ENCODE results near the gene RAB11FIP4.

The RAB11FIP4 gene

DNA sequence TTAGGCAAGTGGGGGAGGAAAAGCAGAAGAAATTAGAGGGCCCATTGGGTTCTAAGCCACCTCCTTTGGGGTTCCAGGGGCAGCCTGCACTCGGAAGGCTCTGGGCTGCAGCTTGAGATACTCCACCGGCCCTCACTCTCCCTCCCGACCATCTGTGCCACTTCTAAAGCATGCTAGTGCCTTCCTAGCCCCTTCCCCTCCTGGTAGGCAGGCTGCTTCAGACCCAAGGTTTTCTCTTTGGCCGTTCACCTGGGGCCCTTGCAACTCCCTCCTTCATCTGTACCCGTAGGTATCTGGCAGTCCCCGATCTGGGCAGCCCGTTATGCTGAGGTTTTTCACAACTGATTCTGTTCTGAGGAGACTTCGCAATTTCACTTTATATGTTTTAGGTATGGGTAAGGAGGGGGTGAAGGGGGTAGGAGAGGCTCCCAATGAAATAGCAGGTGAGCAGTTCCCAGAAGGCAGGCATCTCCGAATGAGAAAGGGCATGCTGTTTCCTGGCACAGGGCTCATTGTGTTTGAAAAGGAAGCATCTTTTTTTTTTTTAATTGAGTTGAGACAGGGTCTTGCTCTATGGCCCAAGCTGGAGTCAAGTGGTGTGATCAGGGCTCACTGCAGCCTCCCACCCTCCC, 98.7 kb downstream of the RAB11FIP4 start:
- H3K36me3 ChIP-seq (ENCODE audit: control insufficient read depth, insufficient read depth, low read length), result no peaks in the 10 kb centered on the region
- peaks cover 34% of the 10 kb centered on the region for H3K4me1 ChIP-seq (ENCODE audit: control insufficient read depth, insufficient read depth, low read length)
- 0 out of 2 replicates have a peak, but pooled peaks cover 10% of the 10 kb centered on the region for H3K27me3 ChIP-seq (ENCODE audit: control insufficient read depth, insufficient read depth, low read length)
- no peaks in the 10 kb centered on the region for H3K9me3 ChIP-seq (ENCODE audit: control insufficient read depth, insufficient read depth, low read length)
- H3K9ac ChIP-seq (ENCODE audit: low read depth, low read length), result peak overlapping the region; percentile 31
- peak overlapping the region; percentile 86 for H3K4me3 ChIP-seq (ENCODE audit: low read depth, low read length)
- H3K27ac ChIP-seq (ENCODE audit: low read depth, low read length), result peak overlapping the region; percentile 85

DNA sequence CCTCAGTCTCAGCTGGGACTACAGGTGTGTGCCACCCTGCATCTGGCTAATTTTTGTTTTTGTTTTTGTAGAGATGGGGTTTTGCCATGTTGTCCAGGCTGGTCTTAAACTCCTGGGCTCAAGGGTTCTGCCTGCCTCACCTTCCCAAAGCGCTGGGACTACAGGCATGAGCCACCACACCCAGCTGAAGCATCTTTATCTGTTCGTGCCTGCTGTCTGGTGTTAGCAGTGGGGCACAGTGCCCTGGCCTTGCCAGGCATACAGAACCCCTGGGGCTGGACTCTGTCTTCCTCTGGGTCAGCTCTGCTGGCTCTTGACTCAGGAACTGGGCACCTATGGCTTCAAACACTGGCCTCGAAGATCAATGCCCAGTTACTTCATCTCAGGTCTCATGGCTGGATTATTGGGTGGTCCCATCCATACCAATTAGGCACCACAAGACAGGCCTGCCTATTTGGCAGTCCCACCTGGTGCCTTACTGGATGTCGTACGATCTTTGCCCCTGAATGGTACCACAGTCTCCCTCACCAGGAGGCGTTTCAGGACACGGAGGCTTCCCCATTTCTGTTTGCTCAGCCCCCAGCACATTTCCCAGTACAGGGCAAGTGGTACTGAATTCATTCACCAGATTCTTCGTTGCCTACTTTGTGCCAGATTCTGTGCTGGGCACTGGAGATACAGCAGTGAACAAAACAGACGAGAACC, 99.3 kb downstream of the RAB11FIP4 start:
- H3K9ac ChIP-seq (ENCODE audit: low read depth, low read length), result no peak overlapping the region

DNA sequence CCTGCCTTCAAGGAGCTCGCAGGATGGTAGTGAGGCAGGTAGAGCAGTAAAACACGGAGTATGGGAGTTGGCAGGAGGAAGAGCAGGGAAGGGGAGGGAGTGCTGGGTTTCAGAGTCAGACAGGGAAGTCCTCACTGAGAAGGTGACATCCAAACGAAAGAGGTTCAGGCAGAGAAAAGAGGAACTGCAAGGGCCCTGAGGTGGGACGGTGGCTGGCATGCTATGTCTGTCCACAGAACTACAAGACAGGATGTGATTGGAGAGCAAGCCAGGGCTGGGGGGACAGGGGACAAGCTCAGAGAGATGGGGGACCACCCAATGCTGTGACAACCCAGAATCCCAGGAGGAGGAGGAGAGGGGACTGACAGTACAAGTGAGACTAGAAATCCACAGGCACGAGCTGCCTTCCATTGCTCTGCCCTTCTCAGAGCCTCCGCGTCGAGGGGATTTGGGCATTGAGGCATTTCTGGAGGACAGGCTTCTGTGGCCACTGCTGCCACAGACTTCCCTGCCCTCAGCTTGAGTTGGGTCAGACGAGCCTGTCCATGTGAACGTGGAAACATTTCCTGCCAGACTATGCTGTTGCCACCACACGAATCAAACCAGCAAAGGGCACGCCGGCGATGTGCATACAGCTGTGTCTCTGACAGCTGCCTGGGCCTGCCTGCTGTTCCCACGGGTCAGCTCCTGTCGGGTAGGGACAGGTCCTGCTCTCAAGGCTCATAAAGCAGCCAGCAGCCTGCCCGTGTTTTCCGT, 100.1 kb downstream of the RAB11FIP4 start:
- 0 out of 2 replicates have a peak, but pooled peaks cover 10% of the 10 kb centered on the region for H3K27me3 ChIP-seq (ENCODE audit: control insufficient read depth, insufficient read depth, low read length)
- no peaks in the 10 kb centered on the region for H3K36me3 ChIP-seq (ENCODE audit: control insufficient read depth, insufficient read depth, low read length)
- no peak overlapping the region for H3K4me3 ChIP-seq (ENCODE audit: low read depth, low read length)
- H3K9me3 ChIP-seq (ENCODE audit: control insufficient read depth, insufficient read depth, low read length), result no peaks in the 10 kb centered on the region
- no peak overlapping the region for H3K27ac ChIP-seq (ENCODE audit: low read depth, low read length)
- H3K9ac ChIP-seq (ENCODE audit: low read depth, low read length), result no peak overlapping the region
- peaks cover 38% of the 10 kb centered on the region for H3K4me1 ChIP-seq (ENCODE audit: control insufficient read depth, insufficient read depth, low read length)

More for the DNA sequence above, 99.3 kb downstream of the RAB11FIP4 start:
- Histone ChIP-seq H3K27ac (ENCODE audit: low read depth, low read length) (no peak overlapping the region), H3K4me3 (ENCODE audit: low read depth, low read length) (no peak overlapping the region), H3K4me1 (ENCODE audit: control insufficient read depth, insufficient read depth, low read length) (peaks cover 34% of the 10 kb centered on the region), H3K27me3 (ENCODE audit: control insufficient read depth, insufficient read depth, low read length) (0 out of 2 replicates have a peak, but pooled peaks cover 10% of the 10 kb centered on the region), H3K36me3 (ENCODE audit: control insufficient read depth, insufficient read depth, low read length) (no peaks in the 10 kb centered on the region), H3K9me3 (ENCODE audit: control insufficient read depth, insufficient read depth, low read length) (no peaks in the 10 kb centered on the region)

GRCh38 chr17:31492206-31492605, 100.7 kb downstream of the RAB11FIP4 start:
- no peak overlapping the region for H3K9ac ChIP-seq (ENCODE audit: low read depth, low read length)
- H3K4me1 ChIP-seq (ENCODE audit: control insufficient read depth, insufficient read depth, low read length), result peaks cover 36% of the 10 kb centered on the region
- H3K27ac ChIP-seq (ENCODE audit: low read depth, low read length), result no peak overlapping the region

GRCh38 chr17:31492880-31493655, 101.6 kb downstream of the RAB11FIP4 start:
- Histone ChIP-seq H3K9me3 (ENCODE audit: control insufficient read depth, insufficient read depth, low read length) (no peaks in the 10 kb centered on the region), H3K36me3 (ENCODE audit: control insufficient read depth, insufficient read depth, low read length) (no peaks in the 10 kb centered on the region), H3K27ac (ENCODE audit: low read depth, low read length) (no peak overlapping the region), H3K4me1 (ENCODE audit: control insufficient read depth, insufficient read depth, low read length) (peaks cover 38% of the 10 kb centered on the region), H3K4me3 (ENCODE audit: low read depth, low read length) (no peak overlapping the region), H3K27me3 (ENCODE audit: control insufficient read depth, insufficient read depth, low read length) (0 out of 2 replicates have a peak, but pooled peaks cover 10% of the 10 kb centered on the region), H3K9ac (ENCODE audit: low read depth, low read length) (no peak overlapping the region)

More at GRCh38 chr17:31492206-31492605, 100.7 kb downstream of the RAB11FIP4 start:
- Histone ChIP-seq H3K9me3 (ENCODE audit: control insufficient read depth, insufficient read depth, low read length) (no peaks in the 10 kb centered on the region), H3K27me3 (ENCODE audit: control insufficient read depth, insufficient read depth, low read length) (0 out of 2 replicates have a peak, but pooled peaks cover 10% of the 10 kb centered on the region), H3K36me3 (ENCODE audit: control insufficient read depth, insufficient read depth, low read length) (no peaks in the 10 kb centered on the region), H3K4me3 (ENCODE audit: low read depth, low read length) (no peak overlapping the region)

DNA sequence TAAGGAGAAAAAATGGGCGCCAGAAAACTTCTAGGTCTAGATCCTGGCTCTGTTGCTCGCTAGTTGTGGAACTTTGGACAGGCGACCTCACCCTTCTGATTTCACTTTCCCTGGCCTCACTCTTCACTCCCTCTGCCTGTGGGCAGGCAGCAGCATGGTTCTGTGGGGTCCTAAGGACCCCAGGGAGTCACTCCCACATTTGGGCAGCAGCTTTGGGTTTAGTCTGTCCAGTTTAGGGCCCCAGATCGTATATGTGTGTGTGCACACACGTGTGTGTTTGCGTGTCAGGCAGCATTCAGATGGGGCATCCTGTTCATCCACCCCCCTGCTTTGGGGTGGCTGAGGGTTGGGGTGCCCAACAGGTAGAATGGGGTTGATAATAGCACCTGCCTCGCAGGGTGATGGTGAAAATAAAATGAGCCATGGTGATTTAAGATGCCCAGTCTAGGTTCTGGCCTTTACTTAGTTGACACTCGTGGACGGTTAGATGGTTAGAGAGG, 102.2 kb downstream of the RAB11FIP4 start:
- H3K9me3 ChIP-seq (ENCODE audit: control insufficient read depth, insufficient read depth, low read length), result no peaks in the 10 kb centered on the region
- H3K27me3 ChIP-seq (ENCODE audit: control insufficient read depth, insufficient read depth, low read length), result 0 out of 2 replicates have a peak, but pooled peaks cover 6% of the 10 kb centered on the region
- no peaks in the 10 kb centered on the region for H3K36me3 ChIP-seq (ENCODE audit: control insufficient read depth, insufficient read depth, low read length)
- H3K27ac ChIP-seq (ENCODE audit: low read depth, low read length), result no peak overlapping the region
- H3K4me3 ChIP-seq (ENCODE audit: low read depth, low read length), result no peak overlapping the region
- H3K9ac ChIP-seq (ENCODE audit: low read depth, low read length), result no peak overlapping the region
- H3K4me1 ChIP-seq (ENCODE audit: control insufficient read depth, insufficient read depth, low read length), result peaks cover 44% of the 10 kb centered on the region

GRCh38 chr17:31494259-31495021, 103.0 kb downstream of the RAB11FIP4 start:
- Histone ChIP-seq H3K9me3 (ENCODE audit: control insufficient read depth, insufficient read depth, low read length) (no peaks in the 10 kb centered on the region), H3K9ac (ENCODE audit: low read depth, low read length) (no peak overlapping the region), H3K4me1 (ENCODE audit: control insufficient read depth, insufficient read depth, low read length) (peaks cover 44% of the 10 kb centered on the region), H3K4me3 (ENCODE audit: low read depth, low read length) (no peak overlapping the region), H3K27ac (ENCODE audit: low read depth, low read length) (peak overlapping the region; percentile 8), H3K36me3 (ENCODE audit: control insufficient read depth, insufficient read depth, low read length) (no peaks in the 10 kb centered on the region), H3K27me3 (ENCODE audit: control insufficient read depth, insufficient read depth, low read length) (no peaks in the 10 kb centered on the region)

DNA sequence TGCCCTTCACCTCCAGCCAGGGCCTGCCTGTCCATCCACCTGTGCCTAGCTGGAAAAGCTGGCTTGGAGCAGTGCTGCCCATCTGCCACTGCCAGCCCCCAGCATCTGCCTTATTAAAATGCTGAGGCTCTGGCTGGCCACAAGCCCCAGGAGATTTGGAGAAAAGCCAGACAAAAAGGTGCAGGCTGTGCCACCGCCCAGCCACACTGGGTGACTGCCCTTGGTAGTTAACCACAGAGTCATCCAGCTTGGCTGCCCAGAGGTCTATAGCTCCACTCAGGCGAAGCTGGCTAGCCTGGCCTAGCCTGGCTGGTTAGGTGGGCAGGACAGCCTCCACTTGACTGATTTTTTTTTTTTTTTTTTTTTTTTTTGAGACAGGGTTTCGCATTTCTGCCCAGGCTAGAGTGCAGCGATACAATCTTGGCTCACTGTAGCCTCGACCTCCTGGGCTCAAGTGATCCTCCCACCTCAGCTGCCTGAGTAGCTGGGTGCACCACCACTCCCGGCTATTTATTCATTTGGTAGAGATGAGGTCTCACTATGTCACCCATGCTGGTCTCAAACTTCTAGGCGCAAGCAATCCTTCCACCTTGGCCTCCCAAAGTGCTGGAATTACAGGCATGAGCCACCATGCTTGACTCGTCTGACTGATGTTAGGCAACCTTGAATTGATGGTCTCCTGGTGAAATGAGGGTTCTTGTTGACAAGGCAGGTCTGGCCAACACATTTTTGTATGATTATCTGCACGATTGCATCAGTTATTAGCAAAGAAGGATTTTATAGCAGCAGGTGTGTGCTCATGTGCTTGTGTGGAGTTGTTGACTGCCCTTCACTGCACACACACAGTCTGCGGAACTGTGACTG, 103.8 kb downstream of the RAB11FIP4 start:
- Histone ChIP-seq H3K4me1 (ENCODE audit: control insufficient read depth, insufficient read depth, low read length) (peaks cover 44% of the 10 kb centered on the region), H3K4me3 (ENCODE audit: low read depth, low read length) (no peak overlapping the region), H3K36me3 (ENCODE audit: control insufficient read depth, insufficient read depth, low read length) (no peaks in the 10 kb centered on the region), H3K27ac (ENCODE audit: low read depth, low read length) (peak overlapping the region; percentile 8), H3K9ac (ENCODE audit: low read depth, low read length) (no peak overlapping the region), H3K27me3 (ENCODE audit: control insufficient read depth, insufficient read depth, low read length) (no peaks in the 10 kb centered on the region), H3K9me3 (ENCODE audit: control insufficient read depth, insufficient read depth, low read length) (no peaks in the 10 kb centered on the region)

GRCh38 chr17:31496097-31496496, 104.6 kb downstream of the RAB11FIP4 start:
- peaks cover 39% of the 10 kb centered on the region for H3K4me1 ChIP-seq (ENCODE audit: control insufficient read depth, insufficient read depth, low read length)

More at GRCh38 chr17:31496097-31496496, 104.6 kb downstream of the RAB11FIP4 start:
- Histone ChIP-seq H3K9ac (ENCODE audit: low read depth, low read length) (no peak overlapping the region), H3K27me3 (ENCODE audit: control insufficient read depth, insufficient read depth, low read length) (no peaks in the 10 kb centered on the region), H3K9me3 (ENCODE audit: control insufficient read depth, insufficient read depth, low read length) (no peaks in the 10 kb centered on the region), H3K27ac (ENCODE audit: low read depth, low read length) (no peak overlapping the region), H3K4me3 (ENCODE audit: low read depth, low read length) (no peak overlapping the region), H3K36me3 (ENCODE audit: control insufficient read depth, insufficient read depth, low read length) (no peaks in the 10 kb centered on the region)

All from HUES48 (cell line).